Cardiac septum (tissue), 1 donor: Measurements from ENCODE around the gene TMCO5A. TPM values are rescaled to one million over a fixed set of nuclear protein-coding genes. Genes with fewer than 3 reads are reported as not detected.

Source experiments
- DNase-seq: peaks from one replicate; pipeline ENCODE4 v3.0.0-alpha.2; 2020; ENCODE audit warnings: low spot score
- intact Hi-C: fragments of 100-400 bp; cut with DNase I; formaldehyde crosslinking; loops from one replicate; pipeline ENCODE4 v1.14.0; 2022
- long read RNA-seq: library from polyadenylated mRNA; unstranded; transcript quantifications from one replicate; pipeline ENCODE4 v2.0.0, GENCODE V29; 2021
- total RNA-seq: library from RNA; stranded (reverse); fragmentation: NEBNext Ultra II Directional; extraction: Animal tissue kit (Norgen Biotek cat#: 25700); gene quantifications from one replicate; pipeline ENCODE4 v1.2.1, GENCODE V29; 2021
- donor health status: DM: no; HTN: no; CAD: no.

The TMCO5A gene
- total RNA-seq = not detected
- long read RNA-seq = 0 reads

- intact Hi-C loops = no loop called here
- no peak for DNase-seq
Measured at GRCh38 chr15:37934340-37934739, at the start of gene TMCO5A. TSS of gene TMCO5A (plus strand) at chr15:37934640. CDS start at chr15:37936324, 1,684 bp downstream.

- DNase-seq = no peak
- intact Hi-C loops = loop anchor here (10.0 kb wide), 1 partner anchor 1001 kb away; no protein-coding TSS in a partner anchor
Measured at GRCh38 chr15:37885651-37886050, 48.8 kb upstream of the TMCO5A start.

- intact Hi-C loops = loop anchor here (10.0 kb wide), 1 partner anchor 1004 kb away; no protein-coding TSS in a partner anchor
- no peak for DNase-seq
Measured at GRCh38 chr15:37888356-37888755, 46.1 kb upstream of the TMCO5A start.

GRCh38 chr15:37891766-37892368 is 42.6 kb upstream of the TMCO5A start:
- intact Hi-C loops = no loop called here
- DNase-seq = no peak

GRCh38 chr15:37893309-37893708 is 41.1 kb upstream of the TMCO5A start:
- intact Hi-C loops = no loop called here
- DNase-seq = no peak

GRCh38 chr15:37898362-37898761 is 36.1 kb upstream of the TMCO5A start:
- no peak for DNase-seq
- intact Hi-C loops = no loop called here

- intact Hi-C loops = loop anchor here (2.0 kb wide), 1 partner anchor 20 kb away; no protein-coding TSS in a partner anchor
- no peak for DNase-seq
Measured at GRCh38 chr15:37900326-37901221, 33.9 kb upstream of the TMCO5A start.

- intact Hi-C loops = no loop called here
- no peak for DNase-seq
Measured at GRCh38 chr15:37902126-37902525, 32.3 kb upstream of the TMCO5A start.

GRCh38 chr15:37903919-37904625 is 30.4 kb upstream of the TMCO5A start:
- intact Hi-C loops = no loop called here
- DNase-seq = no peak

GRCh38 chr15:37907136-37907535 is 27.3 kb upstream of the TMCO5A start:
- DNase-seq = no peak

GRCh38 chr15:37921527-37922385 is 12.7 kb upstream of the TMCO5A start:
- DNase-seq = no peak
- intact Hi-C loops = no loop called here

More at GRCh38 chr15:37907136-37907535, 27.3 kb upstream of the TMCO5A start:
- intact Hi-C loops = no loop called here

- no peak for DNase-seq
- intact Hi-C loops = no loop called here
Measured at GRCh38 chr15:37926136-37926535, 8.3 kb upstream of the TMCO5A start.

- intact Hi-C loops = no loop called here
- no peak for DNase-seq
Measured at GRCh38 chr15:37929238-37929637, 5.2 kb upstream of the TMCO5A start.

- DNase-seq = no peak
- intact Hi-C loops = no loop called here
Measured at GRCh38 chr15:37931321-37931720, 3.1 kb upstream of the TMCO5A start.

- intact Hi-C loops = no loop called here
- no peak for DNase-seq
Measured at GRCh38 chr15:37931868-37932267, 2.6 kb upstream of the TMCO5A start.

- no peak for DNase-seq
- intact Hi-C loops = no loop called here
Measured at GRCh38 chr15:37932549-37932948, 1.9 kb upstream of the TMCO5A start.

GRCh38 chr15:37933666-37934065 is 774 bp upstream of the TMCO5A start:
- no peak for DNase-seq
- intact Hi-C loops = no loop called here

- DNase-seq = no peak
- intact Hi-C loops = no loop called here
Measured at GRCh38 chr15:37940876-37941275, 6.4 kb downstream of the TMCO5A start.

- intact Hi-C loops = no loop called here
- no peak for DNase-seq
Measured at GRCh38 chr15:37941779-37942178, 7.3 kb downstream of the TMCO5A start.
